Amygdala (tissue), 56 donors: ENCODE data around the gene PSMA7.
"Not testable (repeated sequence)": the region's sequence is repeated elsewhere in the genome, so short reads cannot be mapped to it uniquely, and the experiment has no call there.

ENCODE experiments used
- DNase-seq, 56 donors: peaks; one replicate each; lab custom pipeline; 2025; lab: John Stamatoyannopoulos, UW

Gene PSMA7

DNA sequence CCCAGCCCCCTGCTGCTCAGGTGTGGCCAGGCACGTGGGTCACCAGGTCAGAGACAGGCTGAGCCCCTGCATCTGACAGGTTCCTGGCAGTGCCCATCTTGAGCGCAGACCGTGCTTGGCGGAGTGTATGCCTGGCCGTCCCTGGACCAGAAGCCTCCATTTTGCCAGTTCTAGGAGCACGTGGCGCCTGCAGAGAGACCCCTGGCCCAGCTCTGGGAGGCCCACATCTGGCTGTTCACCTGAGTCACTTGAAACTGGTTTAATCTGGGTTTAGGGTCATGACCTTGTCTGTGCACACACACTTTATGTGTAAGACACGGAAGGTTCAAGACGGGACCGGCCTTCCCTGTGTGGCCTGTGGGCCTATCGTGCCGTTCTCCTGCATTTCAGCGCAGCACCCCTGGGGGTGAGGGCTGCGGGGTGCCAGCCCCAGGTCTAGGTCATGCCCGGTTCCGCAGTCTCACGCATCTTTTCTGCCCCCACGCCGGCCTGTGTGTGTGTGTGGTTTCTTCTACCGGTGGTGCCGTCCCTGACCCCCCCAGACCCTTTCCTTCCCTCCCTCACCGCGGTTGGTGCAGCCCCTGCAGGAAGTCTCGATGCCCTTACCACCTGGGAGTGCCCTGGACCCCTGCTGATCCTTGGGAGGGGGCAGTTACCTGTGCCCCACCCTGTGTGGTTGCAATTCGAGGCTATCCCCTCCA, 14.3 kb upstream of the PSMA7 start:
- DNase-seq = no peak

DNA sequence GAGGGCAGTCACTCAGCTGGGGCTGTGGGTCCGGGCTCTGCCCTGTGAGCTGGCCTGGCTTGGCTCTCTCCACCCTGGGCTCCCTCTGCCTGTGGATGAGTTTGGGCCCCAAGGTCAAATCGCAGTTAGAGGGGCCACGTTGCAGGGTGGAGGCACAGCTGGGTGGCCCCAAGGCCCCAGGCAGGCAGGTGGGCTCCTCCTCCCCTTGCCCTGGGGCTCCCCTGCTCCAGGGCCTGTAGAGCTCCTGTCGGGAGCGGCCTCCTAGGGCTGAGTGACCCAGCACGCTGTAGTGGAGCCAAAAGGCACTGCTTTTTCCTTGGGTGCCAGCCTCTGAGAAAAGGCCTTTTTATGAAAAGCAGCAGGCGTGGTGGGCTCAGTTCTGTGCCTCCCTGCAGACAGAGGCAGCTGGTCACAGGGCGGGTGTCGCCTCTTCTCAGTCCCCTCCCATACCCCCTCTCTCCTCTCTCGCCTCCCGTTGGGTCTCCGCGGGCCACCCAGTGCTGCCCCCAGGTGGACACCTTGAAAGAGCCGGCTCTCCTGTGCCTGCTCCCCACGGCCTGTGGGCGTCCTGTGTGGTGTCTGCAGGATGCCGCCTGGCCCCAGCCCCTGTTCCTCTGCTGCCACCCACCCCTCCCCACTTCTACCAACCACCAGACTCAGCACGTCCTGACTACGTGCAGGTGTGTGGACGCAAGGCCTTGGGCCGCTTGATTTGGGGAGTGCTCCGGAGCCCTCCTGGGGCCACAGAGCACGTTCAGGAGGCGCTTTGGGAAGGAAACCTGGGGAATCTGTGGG, 13.6 kb upstream of the PSMA7 start:
- peak in 22 of 56 donors; percentile 6 to 56 (median 29) for DNase-seq

DNA sequence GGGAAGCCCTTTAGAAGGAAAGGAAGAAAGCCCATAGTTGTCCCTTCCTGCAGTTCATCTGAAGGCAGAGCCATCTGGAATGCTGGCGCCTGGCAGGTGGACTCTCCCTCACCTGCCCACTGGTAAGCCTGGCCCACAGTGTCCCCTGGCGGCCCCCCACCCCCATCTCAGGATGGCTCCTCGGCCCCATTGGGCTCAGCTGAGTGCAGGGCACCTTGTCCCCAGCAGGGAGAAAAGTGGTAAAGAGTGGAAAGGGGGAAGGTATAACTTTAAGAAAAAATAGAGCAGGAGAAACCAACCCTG, 13.0 kb upstream of the PSMA7 start:
- no peak for DNase-seq

DNA sequence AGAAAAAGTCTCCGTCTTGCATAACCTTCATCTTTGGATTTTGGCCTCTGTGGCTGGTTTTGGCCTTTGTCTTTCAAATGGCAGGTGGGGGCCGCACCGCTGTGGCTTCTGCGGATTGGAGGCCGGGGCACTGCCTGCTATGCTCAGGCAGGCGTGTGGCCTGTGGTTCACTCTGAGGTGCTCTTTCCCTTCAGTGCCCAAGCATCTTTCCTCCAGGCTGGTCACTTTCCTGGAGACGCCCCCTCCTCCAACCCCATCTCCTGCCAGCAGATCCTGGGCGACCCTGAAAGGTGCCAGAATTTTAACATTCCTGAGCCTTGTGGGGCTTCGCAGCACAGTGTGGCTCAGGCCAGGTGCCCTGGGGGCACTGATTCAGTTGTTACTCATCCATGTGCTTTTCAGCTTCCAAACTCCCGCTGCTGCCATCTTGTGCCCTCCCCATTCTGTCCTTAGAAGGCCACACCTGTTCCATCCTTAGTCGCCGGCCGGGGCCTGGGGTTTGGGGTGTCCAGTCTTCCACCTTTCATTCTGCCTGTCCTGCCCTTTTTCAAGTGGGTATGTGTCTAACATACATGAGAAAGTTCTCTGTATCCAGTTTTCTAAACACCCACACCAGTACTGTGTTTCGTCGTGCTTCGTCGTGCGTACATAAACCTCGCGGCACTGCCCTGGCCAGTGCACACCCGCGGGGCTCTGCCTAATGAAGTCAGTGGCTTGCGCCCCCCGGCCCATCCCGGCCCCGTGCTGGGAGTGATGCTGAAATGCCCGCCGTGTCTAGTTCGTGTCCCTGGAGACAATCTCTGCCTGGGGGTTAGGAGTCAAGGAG, 12.4 kb upstream of the PSMA7 start:
- no peak for DNase-seq

DNA sequence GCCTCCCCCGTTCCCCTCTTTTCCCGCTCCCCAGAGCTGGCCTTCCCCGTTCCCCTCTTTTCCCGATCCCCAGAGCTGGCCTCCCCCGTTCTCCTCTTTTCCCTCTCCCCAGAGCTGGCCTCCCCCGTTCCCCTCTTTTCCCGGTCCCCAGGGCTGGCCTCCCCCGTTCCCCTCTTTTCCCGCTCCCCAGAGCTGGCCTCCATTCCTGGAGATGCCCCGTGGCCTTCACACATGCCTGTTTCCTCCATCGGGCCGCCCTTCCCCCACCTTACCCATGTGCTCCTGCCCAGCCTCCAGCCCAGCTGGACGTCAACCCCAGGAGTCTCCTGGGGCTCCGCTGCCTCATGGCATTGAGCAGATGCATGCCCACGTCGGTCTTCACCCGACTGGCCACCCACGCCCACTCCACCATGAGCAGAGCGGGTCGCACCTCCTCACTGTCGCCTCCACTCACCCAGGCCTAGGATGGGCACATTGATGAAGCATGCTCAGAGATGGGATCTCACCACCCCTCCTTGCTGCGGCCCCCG, 8.7 kb upstream of the PSMA7 start:
- DNase-seq = no peak

DNA sequence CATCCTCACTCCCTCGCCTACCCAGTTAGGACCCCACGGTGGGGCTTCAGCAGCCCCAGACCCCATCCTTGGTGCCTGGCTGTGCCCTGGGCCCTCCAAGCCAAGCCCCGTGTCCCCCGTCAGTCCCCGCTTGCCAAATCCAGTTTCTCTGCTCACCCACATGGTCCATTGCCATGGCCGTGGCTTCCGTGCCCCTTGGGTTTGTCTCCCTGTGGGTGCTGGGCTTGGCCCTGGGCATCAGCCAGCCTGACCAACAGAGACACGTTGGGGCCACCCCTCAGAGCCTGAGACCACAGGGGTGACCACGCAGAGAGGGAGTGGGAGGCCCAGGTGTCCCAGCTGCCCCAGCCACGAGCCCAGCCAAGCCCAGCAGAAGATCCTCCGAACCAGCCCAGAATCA, 8.0 kb upstream of the PSMA7 start:
- no peak for DNase-seq

DNA sequence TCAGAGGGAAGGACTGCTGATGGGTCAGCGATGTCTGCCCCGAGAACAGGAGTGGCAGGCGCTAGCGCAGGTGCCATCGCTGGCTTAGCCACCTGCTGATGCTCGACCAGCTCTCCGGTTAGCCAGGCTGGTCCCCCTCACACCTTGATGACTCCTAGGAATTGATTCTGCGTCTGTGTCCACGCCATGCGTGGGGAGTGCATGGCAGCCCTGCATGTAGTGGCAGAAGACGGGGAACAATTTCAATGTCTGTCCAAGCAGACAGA, 7.0 kb upstream of the PSMA7 start:
- DNase-seq = no peak

DNA sequence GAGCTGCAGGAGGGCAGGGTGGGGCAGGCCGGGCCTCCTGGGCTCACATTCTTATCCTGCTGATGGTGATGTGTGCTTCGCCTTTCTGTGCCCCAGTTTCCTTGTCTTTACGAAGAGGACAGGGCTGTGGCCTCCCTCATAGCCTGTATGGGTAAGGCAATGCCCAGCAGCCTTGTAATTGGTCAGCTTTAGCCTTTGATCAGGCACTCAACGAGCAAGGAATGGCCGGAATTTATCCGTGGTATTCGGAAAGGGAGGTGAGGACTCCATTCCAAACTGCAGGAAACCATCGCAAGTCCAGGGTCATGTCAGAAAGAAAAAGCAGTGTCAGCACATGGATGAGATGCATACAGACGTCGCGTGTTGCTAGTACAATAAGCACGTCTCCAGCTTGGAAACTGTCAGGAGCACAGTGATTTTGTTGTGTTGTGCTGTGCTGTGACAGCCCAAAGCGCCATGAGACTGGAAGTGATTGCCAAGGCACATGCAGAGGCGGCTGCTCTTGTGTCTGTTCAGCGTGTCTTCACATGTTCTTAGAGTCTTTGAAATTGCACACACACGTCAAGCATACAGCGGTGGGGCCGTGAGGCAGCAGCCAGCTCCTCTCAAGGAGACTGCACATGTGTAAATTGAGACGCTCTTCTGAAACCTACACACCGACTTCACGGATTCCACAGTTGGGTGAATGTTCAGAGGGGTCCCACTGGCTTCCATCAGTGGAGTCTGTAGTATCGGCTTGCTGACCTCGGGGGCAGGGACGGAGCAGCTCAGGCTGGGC, 6.5 kb upstream of the PSMA7 start:
- peak in 7 of 56 donors; percentile 8 to 49 (median 23) for DNase-seq

DNA sequence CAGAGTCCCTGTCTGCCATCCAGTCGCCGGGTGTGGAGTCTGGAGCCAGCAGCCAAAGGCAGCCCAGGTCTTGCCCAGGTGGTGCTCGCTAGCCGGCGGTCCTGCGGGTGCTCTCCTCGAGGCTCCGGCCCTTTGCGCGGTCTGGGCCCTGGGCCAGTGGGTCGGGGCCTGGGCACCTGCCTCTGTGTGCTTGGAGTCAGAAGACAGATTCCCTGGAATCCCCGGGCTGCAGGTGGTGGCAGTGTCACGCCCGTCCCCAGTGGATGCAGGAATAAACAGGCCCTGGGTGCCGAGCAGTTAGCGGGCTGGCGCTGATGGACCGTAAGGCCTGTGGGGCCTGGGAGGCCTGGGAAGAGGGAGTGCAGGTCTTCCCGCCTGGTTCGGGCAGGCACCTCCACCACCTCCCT, 5.7 kb upstream of the PSMA7 start:
- no peak for DNase-seq

DNA sequence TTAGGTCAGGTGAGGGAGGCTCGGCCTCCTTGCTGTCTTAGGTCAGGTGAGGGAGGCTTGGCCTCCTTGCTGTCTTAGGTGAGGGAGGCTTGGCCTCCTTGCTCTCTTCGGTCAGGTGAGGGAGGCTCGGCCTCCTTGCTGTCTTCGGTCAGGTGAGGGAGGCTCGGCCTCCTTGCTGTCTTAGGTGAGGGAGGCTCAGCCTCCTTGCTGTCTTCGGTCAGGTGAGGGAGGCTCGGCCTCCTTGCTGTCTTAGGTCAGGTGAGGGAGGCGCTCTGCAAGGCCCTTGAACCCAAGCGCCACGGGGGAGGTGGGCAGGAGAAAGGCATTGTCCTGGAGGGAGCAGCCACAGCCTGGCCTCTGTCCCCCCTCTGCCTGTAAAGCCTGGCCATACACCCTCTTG, 5.2 kb upstream of the PSMA7 start:
- DNase-seq = not testable (repeated sequence)

DNA sequence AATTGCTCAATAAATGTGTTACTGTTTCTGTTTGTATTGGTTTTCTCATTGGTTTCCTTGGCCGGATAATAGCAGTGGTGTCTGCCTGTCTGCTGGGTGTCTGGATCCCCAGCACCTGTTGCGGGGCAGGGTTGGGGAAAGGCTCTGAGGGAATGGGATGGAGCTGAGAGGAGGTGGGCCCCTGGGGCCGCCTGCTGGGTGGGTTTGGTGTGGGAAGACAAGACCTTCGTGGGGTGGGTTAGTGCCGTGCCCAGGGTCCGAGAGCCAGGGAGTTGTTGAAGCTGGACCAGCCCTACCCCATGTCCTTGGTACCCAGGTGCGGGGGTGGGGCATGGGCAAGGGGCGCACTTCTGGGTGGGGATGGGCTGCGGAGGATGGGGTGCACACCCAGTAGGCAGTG, 4.3 kb upstream of the PSMA7 start:
- DNase-seq = no peak

DNA sequence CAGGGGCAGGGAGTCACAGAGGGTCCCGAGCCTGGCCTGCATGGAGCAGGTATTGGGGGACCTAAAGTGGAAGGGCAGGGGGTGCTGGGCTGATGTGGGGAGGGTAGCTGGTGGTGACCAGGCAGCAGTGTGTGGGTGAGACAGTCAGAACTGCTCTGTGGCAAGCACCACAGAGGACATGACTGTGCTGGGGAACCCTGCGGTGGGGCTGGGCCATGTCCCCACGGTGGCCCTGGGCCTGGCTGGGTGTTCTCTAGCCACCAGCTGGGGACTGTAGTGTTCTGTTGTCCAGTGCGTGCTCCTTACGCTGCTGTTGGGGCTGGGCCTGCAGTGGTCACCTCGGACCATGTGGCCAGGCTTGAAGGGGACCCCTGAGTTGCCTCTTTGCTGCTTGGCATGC, 3.9 kb upstream of the PSMA7 start:
- DNase-seq = no peak

DNA sequence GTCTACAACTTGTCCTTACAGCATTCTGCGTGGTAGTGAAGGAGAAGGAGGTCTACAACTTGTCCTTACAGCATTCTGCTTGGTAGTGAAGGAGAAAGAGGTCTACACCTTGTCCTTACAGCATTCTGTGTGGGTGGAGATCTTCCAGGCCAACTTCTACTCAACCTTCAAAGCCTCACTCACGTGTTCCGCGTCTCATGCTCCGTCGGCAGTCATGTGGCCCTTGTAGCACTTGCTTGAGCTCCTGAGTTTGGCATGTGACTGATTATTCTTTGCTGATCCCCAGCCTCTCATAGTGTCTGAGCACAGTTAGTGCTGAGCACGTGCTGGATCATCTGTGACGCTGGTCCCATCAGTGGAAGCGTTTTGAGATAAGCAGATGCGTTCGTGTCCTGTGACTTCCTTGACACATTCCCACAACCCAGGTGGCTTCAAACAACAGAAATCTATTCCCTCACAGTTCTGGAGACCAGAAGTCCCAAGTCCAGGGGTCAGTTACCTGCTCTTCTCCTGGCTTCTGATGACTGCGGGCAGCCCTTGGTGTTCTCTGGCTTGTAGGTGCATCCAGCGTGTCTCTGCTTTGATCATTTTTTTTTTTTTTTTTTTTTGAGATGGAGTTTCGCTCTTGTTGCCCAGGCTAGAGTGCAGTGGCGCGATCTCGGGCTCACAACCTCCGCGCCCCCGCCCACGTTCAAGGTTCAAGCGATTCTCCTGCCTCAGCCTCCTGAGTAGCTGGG, 3.0 kb upstream of the PSMA7 start:
- no peak for DNase-seq

DNA sequence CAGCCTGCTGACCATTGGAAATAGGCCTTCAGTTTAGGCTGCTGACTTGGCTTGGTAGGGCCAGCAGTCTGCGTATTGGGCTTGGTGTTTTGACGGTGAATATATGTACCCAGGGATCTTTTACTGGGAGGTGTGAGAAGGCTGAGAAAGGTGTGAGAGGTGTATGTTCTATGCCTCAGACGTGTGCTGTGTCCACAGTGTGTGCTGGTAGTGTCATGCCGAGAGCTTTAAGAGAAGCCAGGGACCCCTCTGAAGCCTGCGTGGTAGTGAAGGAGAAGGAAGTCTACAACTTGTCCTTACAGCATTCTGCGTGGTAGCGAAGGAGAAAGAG, 2.5 kb upstream of the PSMA7 start:
- DNase-seq = no peak

DNA sequence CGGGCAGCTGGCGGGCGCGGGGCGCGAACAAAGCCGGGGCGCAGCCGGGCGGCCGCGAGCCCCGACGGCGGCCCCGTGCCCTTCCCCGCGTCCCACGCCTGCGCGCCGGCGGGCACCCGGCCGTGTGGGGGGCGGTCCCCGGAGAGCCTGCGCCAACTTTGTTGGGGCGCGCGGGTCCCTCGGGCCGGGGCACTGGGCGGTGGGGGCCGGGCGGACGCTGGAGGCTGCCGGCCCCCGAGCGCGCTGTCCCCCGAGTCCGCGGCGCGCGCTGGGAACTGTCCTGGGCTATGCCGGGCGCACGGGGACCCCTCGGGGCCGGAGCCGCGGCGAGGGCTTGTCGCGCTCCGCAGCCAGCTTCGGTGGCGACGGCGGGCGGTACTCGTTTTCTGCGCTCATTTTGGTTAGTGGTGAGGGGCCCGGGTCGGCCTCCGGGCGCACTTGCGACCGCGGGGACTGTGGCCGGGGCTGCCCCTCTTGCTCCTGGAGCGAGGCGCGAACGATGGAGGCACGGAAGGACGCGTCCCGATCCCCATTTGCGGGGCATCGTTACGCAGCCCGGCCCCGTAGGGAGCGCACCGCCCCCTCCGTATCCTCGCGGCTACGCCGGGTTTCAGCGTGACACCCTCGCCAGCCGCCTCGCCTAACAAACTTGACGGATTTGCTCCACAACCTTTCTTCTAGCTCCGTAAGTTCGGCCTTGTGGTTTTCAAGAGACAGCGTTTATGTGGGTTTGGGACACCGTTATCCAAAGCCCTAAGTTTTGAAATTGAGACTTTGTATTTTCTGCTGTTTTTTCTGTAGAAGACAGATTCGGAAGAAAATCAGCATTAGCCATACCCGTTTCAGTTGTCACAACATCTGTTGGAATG, 997 bp upstream of the PSMA7 start:
- DNase-seq = peak in 16 of 56 donors; percentile 8 to 51 (median 36)

DNA sequence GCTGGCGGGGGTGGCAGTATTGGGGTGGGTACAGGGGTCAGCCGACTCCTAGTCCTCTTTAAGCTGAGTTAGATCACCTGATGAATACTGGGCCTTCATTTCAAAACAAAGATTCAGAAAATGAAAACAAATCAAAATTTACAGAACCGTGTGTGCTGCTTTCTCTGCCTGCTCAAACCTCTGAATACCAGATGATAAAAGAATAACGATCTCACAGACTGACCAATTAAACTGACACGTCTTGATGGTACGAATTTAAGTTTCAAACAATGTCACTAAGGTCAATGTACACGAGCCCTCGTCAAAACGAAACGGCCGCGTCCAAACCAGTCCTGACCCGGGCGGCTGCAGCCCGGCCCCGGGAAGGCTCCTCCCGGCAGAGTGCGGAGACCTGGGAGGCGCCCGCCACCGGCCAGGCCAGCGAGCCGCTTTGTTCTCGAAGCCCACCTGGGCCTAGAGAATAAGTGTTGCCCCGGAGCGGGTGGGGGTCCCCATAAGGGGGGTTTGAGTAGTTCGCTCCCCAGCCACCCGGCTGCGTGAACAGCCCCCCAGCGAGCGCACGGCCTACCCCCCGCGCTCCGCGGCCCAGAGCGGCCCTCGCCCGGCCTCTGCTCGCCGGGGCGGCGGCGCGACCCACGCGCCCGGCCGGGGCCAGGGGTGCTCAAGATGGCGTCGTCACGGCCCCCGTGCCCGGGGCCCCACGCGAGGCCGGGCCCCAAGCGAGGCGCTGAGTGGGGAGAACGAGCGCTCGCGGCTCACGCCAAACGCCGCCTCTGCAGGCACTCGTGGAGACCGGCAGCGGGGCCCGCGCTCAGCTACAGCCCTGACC, 728 bp downstream of the PSMA7 start:
- peak in 3 of 56 donors; percentile 46 to 56 (median 48) for DNase-seq

DNA sequence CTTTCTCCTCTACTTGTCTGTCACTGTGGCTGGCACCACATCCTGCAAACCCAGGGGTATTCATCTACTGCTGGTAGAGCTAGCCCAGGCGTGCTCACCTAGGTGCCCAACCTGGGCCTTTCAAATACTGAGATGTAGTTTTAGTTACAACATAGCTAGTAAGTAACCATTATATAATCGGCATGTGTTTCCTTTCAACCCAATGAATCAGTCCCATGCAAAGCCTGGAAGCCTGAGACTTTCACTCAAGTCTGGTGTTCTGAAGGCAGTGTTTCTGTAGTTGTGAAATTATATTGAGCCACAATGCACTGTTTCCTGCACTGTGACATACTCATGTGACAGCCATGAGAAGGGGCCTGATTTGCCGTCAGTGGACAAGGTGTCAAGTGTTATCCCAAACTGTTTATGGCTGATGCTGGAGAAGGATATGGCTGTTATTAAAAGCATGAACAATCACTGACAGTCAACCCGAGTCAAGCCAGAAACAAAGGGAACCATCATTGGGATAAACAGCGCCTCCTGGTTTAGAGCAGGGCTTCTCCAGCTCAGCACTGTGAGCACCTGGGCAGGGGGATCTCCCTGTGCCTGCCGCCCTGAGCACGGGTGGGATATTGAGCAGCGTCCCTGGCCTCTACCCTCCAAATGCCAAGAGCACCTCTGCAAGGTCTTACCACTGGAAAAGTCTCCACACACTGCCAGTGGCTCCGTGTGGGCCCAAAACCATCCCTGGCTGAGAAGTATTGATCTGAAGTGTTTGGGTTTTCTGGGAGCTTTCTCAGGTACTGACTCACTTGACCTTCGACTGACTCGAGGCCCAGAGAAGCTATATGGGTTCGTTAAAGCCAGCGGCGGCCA, 1.6 kb downstream of the PSMA7 start:
- DNase-seq = peak in 2 of 56 donors; percentile 6 to 9
